NB4 (cell line): ENCODE data around the gene COX7A2.

Experiments used
- DNase-seq: peaks from one replicate; pipeline ENCODE4 v3.0.0; 2010; ENCODE audit warnings: low read depth
- H3K4me3 ChIP-seq: one replicate; pipeline ENCODE4 v1.5.1; 2011; ENCODE audit warnings: mild to moderate bottlenecking, low read depth, low read length, moderate library complexity
- CTCF ChIP-seq: IDR thresholded peaks from one replicate; pipeline ENCODE4 v1.5.1; 2012; ENCODE audit warnings: low read depth, low read length
- MYC ChIP-seq: IDR thresholded peaks from 2 replicates; pipeline ENCODE4 v1.6.1; 2011; ENCODE audit warnings: low read depth, low read length
- POLR2A ChIP-seq: IDR thresholded peaks from 2 replicates; pipeline ENCODE4 v1.6.1; 2011; ENCODE audit warnings: mild to moderate bottlenecking; ENCODE audit not compliant: insufficient read length; ENCODE audit errors: extremely low read depth
- TF ChIP-seq, protein P1 (sequence below): IDR thresholded peaks from 2 replicates; pipeline ENCODE4 v1.6.1; 2011; ENCODE audit warnings: low read depth, low read length

COX7A2 gene

DNA sequence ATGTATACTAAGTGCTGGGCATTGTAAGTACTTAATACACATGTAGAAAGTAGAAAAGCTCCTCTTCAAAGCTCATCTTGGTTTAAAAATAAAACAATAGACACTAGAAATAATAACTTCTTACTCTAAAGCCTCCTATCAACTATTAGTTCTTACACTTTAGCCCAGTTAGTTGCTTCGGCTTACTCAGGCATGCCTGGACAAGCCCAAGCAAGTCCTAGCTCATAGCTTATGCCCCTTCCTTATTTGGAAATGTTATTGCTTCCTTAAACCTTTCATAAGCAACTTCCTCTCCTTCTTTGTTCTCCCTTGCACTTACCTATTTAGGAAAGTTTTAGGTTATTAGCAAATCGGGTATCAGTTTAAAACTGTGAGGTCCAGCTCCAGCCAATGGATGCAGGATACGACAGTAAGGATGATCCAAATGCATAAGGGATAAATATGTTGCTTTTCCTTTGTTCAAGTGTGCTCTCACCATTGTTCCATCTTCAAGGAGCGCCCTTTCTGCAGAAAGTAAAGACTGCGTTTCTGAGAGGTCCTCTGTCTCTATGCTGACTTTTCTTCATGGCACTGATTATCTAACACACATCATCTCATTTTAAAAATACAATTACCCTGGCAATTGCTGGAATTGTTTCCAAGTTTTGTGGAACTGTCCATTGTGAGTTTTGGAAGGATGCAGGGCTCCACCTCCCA, 28.7 kb upstream of the COX7A2 start:
- H3K4me3 ChIP-seq = no peak overlapping the region
- TF ChIP-seq CTCF = no peak
- no peak for TF ChIP-seq POLR2A
- no peak for TF ChIP-seq MYC
- TF ChIP-seq, protein P1, sequence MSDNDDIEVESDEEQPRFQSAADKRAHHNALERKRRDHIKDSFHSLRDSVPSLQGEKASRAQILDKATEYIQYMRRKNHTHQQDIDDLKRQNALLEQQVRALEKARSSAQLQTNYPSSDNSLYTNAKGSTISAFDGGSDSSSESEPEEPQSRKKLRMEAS = no peak
- DNase-seq = no peak

DNA sequence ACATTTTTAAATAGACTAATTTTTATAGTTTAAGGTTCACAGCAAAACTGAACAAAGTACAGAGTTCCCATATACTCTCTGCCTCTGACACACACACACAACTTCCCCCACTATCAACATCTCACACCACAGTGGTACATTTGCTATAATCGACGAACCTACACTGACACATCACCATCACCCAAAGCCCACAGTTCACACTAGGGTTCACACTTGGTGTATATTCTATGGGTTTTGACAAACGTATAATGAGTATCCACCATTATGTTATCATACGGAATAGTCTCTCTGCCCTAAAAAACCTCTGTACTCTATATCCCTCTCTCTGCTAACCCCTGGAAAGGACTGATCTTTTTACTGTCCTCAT, 25.4 kb upstream of the COX7A2 start:
- DNase-seq = no peak
- no peak overlapping the region for H3K4me3 ChIP-seq
- TF ChIP-seq CTCF = no peak
- TF ChIP-seq MYC = no peak
- TF ChIP-seq, protein P1 = no peak
- TF ChIP-seq POLR2A = no peak

DNA sequence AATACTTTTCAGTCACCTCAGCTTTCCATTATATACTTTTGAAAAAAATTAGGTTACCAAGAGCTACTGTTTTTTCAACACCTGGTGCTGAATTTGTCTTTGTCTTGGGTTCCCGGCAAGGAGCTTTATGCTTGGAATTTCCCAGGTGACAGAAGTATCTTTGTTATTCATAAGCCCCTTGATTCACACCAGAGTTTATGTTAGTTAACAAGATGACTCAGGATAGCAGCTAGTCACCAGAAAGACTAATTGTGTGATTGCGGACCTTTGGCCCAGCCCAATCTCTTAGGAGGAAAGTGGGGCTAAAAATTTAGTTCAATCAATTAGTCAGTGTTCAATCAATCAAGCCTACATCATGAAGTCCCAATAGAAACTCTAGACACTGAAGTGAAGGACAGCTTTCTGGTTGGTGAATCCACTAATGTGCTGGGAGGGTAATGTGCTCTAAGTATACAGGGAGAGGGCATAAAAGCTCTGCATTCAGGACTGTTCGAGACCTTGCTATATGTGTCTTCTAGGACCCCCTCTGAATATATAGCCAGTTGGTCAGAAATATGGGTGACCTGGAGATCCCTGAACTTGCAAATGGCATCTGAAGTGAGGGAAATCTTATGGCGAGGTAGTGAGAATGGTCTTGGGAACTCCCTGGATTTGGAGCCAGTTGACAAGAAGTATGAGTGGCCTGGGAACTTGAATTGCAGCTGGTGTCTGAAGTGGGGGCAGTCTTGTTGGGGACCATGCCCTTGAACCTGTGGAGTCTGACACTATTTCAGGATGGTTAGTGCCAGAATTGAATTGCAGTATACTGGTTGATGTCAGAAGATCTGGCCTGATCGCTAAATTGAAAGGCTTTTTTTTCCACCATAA, 24.8 kb upstream of the COX7A2 start:
- DNase-seq = no peak
- no peak for TF ChIP-seq POLR2A
- no peak overlapping the region for H3K4me3 ChIP-seq

- TF ChIP-seq CTCF (no peak), POLR2A (no peak), MYC (no peak)
- no peak for DNase-seq
- no peak overlapping the region for H3K4me3 ChIP-seq
These were observed 23.9 kb upstream of the COX7A2 start for GRCh38 chr6:75267461-75267860.

- H3K4me3 ChIP-seq = no peak overlapping the region
These were observed 23.2 kb upstream of the COX7A2 start for GRCh38 chr6:75266716-75267291.

More at GRCh38 chr6:75266716-75267291, 23.2 kb upstream of the COX7A2 start:
- no peak for TF ChIP-seq MYC
- TF ChIP-seq, protein P1 = no peak
- no peak for TF ChIP-seq POLR2A
- peak; percentile 61 for TF ChIP-seq CTCF
- DNase-seq = peak; percentile 52
